ENCODE measurements around the gene ATP6V0A1. TPM values are rescaled to one million over a fixed set of nuclear protein-coding genes. Genes with fewer than 3 reads are reported as not detected.

Gene ATP6V0A1
- total RNA-seq, 1 donor from 2014 or later: 103 TPM

DNA sequence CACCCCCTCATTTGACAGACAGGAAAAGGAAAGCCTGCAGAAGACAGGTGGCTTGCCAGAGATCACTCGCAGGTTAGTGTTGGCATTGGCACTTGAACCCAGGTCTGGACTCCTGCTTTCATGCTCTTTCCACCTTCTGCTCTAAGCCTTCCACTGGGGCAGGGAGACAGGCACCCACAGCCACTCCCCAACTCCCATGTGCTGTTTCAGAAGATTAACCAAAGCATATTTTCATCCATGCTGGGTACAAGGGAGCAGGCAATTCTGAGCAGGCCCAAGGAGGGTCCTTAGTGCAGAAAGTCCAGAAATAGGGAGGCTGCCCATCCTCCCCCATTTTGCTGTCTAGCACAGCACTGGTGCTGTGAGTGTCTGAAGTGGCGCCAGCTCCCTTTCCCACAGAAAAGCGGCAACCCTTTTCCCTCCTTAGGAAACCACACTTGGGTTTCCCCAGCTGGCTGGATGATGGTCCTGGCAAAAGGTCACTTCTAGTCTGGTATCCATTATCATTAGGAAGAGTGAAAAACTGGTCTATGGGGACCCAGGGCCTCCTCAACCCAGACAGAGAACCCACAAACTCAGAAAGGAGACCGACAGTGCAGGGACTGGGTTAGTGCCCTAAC is 33.6 kb upstream of the ATP6V0A1 start:
- H3K4me1 Mint-ChIP-seq (ENCODE audit: unreplicated experiment): peaks cover 23% of the 10 kb centered on the region
- H3K36me3 Mint-ChIP-seq (ENCODE audit: low read depth, unreplicated experiment): peaks cover 14% of the 10 kb centered on the region
- H3K27me3 Mint-ChIP-seq (ENCODE audit: unreplicated experiment): peaks cover 13% of the 10 kb centered on the region
- no peak overlapping the region for H3K4me3 Mint-ChIP-seq (ENCODE audit: unreplicated experiment)
- H3K27ac Mint-ChIP-seq (ENCODE audit: unreplicated experiment): no peak overlapping the region
- no peak for DNase-seq (ENCODE audit: low spot score)
- H3K9me3 Mint-ChIP-seq (ENCODE audit: unreplicated experiment): peaks cover 3% of the 10 kb centered on the region
- TF ChIP-seq, protein P1, sequence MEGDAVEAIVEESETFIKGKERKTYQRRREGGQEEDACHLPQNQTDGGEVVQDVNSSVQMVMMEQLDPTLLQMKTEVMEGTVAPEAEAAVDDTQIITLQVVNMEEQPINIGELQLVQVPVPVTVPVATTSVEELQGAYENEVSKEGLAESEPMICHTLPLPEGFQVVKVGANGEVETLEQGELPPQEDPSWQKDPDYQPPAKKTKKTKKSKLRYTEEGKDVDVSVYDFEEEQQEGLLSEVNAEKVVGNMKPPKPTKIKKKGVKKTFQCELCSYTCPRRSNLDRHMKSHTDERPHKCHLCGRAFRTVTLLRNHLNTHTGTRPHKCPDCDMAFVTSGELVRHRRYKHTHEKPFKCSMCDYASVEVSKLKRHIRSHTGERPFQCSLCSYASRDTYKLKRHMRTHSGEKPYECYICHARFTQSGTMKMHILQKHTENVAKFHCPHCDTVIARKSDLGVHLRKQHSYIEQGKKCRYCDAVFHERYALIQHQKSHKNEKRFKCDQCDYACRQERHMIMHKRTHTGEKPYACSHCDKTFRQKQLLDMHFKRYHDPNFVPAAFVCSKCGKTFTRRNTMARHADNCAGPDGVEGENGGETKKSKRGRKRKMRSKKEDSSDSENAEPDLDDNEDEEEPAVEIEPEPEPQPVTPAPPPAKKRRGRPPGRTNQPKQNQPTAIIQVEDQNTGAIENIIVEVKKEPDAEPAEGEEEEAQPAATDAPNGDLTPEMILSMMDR (IDR thresholded peaks at IDR 0.05; ENCODE audit: unreplicated experiment): no peak

GRCh38 chr17:42428141-42428944 is 30.3 kb upstream of the ATP6V0A1 start:
- no peaks in the 10 kb centered on the region for H3K9me3 Mint-ChIP-seq (ENCODE audit: unreplicated experiment)
- H3K4me1 Mint-ChIP-seq (ENCODE audit: unreplicated experiment): peaks cover 12% of the 10 kb centered on the region
- no peak overlapping the region for H3K27ac Mint-ChIP-seq (ENCODE audit: unreplicated experiment)
- H3K27me3 Mint-ChIP-seq (ENCODE audit: unreplicated experiment): peaks cover 5% of the 10 kb centered on the region
- DNase-seq (ENCODE audit: low spot score): peak; percentile 62
- no peak overlapping the region for H3K4me3 Mint-ChIP-seq (ENCODE audit: unreplicated experiment)
- TF ChIP-seq, protein P1 (IDR thresholded peaks at IDR 0.05; ENCODE audit: unreplicated experiment): peak; percentile 71
- H3K36me3 Mint-ChIP-seq (ENCODE audit: low read depth, unreplicated experiment): no peaks in the 10 kb centered on the region

DNA sequence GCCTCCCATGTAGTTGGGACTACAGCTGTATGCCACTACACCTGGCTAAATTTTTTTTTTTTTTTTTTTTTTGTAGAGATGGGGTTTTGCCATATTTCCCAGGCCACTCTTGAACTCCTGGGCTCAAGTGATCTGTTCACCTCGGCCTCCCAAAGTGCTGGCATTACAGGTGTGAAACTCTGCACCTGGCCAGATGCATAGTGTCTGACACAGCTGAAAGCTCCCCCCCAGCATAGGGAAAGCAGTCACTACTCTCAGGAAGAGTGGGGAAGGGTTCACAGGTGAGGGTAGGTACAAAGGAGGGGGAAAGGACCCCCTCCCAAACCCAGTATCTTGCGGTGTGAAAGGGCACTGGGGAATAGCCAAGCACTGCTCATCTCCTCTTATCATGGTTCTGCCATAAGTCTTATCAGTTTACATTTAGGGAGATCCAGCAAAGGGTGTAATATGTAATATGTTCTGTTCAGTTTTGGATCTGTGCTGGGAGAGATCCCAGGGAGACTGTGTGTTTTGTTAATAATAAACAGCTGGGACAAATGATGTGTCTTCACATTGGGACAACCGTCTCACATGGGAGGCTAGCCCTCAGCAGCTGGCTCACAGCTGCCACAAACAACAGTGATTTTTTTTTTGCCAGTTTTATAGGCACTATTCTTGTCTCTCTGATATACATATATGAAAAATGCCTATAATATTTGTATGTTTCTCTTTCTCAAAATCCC is 28.8 kb upstream of the ATP6V0A1 start:
- Mint-ChIP-seq H3K27ac (ENCODE audit: unreplicated experiment) (no peak overlapping the region), H3K4me3 (ENCODE audit: unreplicated experiment) (no peak overlapping the region), H3K4me1 (ENCODE audit: unreplicated experiment) (peaks cover 7% of the 10 kb centered on the region), H3K27me3 (ENCODE audit: unreplicated experiment) (peaks cover 4% of the 10 kb centered on the region), H3K36me3 (ENCODE audit: low read depth, unreplicated experiment) (no peaks in the 10 kb centered on the region), H3K9me3 (ENCODE audit: unreplicated experiment) (no peaks in the 10 kb centered on the region)
- TF ChIP-seq, protein P1 (IDR thresholded peaks at IDR 0.05; ENCODE audit: unreplicated experiment): no peak
- no peak for DNase-seq (ENCODE audit: low spot score)

DNA sequence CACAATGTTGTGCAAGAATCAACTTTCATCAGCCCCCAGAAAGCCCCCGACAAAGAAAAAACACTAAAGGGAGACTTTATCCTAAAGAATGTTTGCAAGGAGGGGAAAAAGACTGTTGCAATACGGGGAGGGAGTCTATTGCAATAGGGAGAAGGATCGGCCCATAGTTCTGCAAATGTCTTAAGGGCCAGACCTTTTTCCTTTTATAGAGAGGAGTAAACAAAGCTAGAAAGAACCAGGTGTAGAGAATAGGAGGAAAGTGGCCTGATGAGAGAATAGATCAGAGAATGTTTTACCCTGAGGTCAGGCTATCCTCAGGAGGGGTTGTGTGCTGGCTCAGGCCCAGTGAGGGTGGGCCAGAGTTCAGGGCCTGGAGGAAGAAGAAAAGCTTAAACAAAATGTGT is 26.9 kb upstream of the ATP6V0A1 start:
- peaks cover 4% of the 10 kb centered on the region for H3K27me3 Mint-ChIP-seq (ENCODE audit: unreplicated experiment)
- peak overlapping the region; percentile 9 for H3K27ac Mint-ChIP-seq (ENCODE audit: unreplicated experiment)
- no peak for DNase-seq (ENCODE audit: low spot score)
- TF ChIP-seq, protein P1 (IDR thresholded peaks at IDR 0.05; ENCODE audit: unreplicated experiment): no peak
- peaks cover 16% of the 10 kb centered on the region for H3K4me1 Mint-ChIP-seq (ENCODE audit: unreplicated experiment)
- H3K4me3 Mint-ChIP-seq (ENCODE audit: unreplicated experiment): no peak overlapping the region
- no peaks in the 10 kb centered on the region for H3K9me3 Mint-ChIP-seq (ENCODE audit: unreplicated experiment)
- H3K36me3 Mint-ChIP-seq (ENCODE audit: low read depth, unreplicated experiment): no peaks in the 10 kb centered on the region
